Keratinocyte (primary cell): ENCODE data around the gene B4GALT7.
"Not testable (repeated sequence)": the region's sequence is repeated elsewhere in the genome, so short reads cannot be mapped to it uniquely, and the experiment has no call there.

Source experiments
- CTCF ChIP-seq, 3 experiments: IDR thresholded peaks in 1 of 3; conservative IDR thresholded peaks in 1 of 3; optimal IDR thresholded peaks in 1 of 3; 2 replicates in 2 of 3; 3 replicates in 1 of 3; pipeline versions ENCODE3 to v1.5.1; 2011; ENCODE audit warnings: low read length in 3 of 3, mild to moderate bottlenecking in 3 of 3, moderate library complexity in 2 of 3, control low read depth in 1 of 3, inconsistent platforms in 1 of 3; ENCODE audit not compliant: insufficient read depth in 2 of 3; ENCODE audit errors: extremely low read depth in 1 of 3
- EZH2 ChIP-seq: IDR thresholded peaks from one replicate; pipeline ENCODE4 v1.6.1; 2012; ENCODE audit warnings: inconsistent platforms, mild to moderate bottlenecking, low read length, moderate library complexity

GRCh38 chr5:177559446-177559941 lies 40.4 kb upstream of the B4GALT7 start:
- not testable (repeated sequence) for TF ChIP-seq CTCF (optimal IDR thresholded peaks at IDR 0.05 in 1 of 3, IDR thresholded peaks at IDR 0.05 in 1 of 3, conservative IDR thresholded peaks at IDR 0.05 in 1 of 3; ENCODE audit: extremely low read depth in 1 of 3, insufficient read depth in 2 of 3, low read length in 3 of 3); EZH2
